ENCODE results near the gene LARGE2. TPM values are rescaled to one million over a fixed set of nuclear protein-coding genes. Genes with fewer than 3 reads are reported as not detected.

The LARGE2 gene
- total RNA-seq, 1 donor from 2014 or later = not detected

DNA sequence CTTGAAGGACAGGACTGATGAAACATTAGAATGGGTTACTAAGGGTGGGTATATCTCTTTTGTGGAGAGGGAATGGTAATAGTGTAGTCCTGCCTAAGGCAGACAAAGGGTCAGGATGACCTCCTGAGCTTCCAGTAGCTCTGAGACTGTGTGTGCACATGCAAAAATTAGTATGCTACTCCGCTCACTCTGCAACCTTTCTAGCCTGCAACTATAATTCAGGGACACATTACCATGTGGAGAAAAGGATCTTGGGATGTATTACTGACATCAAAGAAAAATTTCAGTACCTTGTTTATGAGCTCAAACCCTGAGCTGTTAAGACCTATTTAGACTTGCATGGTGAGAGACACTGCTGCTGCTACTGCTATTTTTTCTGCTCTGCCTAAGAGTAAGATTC is 25.4 kb downstream of the LARGE2 start:
- Histone ChIP-seq H3K9me3 (ENCODE audit: control insufficient read depth in 3 of 3, low read length in 3 of 3) (no peaks in the 10 kb centered on the region), H3K36me3 (ENCODE audit: control insufficient read depth in 3 of 3, insufficient read depth in 3 of 3, low read length in 3 of 3) (peaks cover 26 to 63% (median 33%) of the 10 kb centered on the region in 3 donors), H3K9ac (ENCODE audit: low read depth in 1 of 3, low read length in 3 of 3) (no peak overlapping the region), H3K4me1 (ENCODE audit: control insufficient read depth in 3 of 3, insufficient read depth in 3 of 3, low read length in 3 of 3) (peaks cover 3 to 8% (median 7%) of the 10 kb centered on the region in 3 donors), H3K27me3 (ENCODE audit: control insufficient read depth in 3 of 3, insufficient read depth in 3 of 3, low read length in 3 of 3) (no peaks in the 10 kb centered on the region), H3K27ac (ENCODE audit: low read depth, low read length) (no peak overlapping the region), H3K4me3 (ENCODE audit: low read length in 3 of 3) (no peak overlapping the region)

DNA sequence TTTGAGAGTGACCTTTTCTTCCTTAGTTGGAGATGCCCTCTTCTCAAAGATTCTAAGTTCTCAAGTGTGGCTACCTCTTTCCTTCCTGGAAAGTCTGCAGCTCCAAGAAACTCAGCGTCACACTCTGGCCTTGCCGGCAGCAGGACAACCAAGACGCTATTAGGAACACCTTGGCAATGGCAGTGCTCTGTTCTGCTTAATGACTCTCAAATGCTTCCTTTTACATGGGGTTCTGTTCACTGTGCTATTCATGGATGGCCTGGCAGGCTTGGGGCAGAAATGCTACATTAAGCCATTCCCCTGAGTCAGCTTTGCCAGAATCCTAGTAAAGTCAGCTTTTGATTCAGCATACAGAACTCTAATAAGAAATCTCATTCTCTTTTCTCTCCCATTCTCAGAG is 25.9 kb downstream of the LARGE2 start:
- Histone ChIP-seq H3K4me3 (ENCODE audit: low read length in 3 of 3) (no peak overlapping the region), H3K4me1 (ENCODE audit: control insufficient read depth in 3 of 3, insufficient read depth in 3 of 3, low read length in 3 of 3) (peaks cover 3 to 8% (median 7%) of the 10 kb centered on the region in 3 donors), H3K36me3 (ENCODE audit: control insufficient read depth in 3 of 3, insufficient read depth in 3 of 3, low read length in 3 of 3) (peaks cover 28 to 64% (median 38%) of the 10 kb centered on the region in 3 donors), H3K9me3 (ENCODE audit: control insufficient read depth in 3 of 3, low read length in 3 of 3) (no peaks in the 10 kb centered on the region), H3K9ac (ENCODE audit: low read depth in 1 of 3, low read length in 3 of 3) (no peak overlapping the region), H3K27me3 (ENCODE audit: control insufficient read depth in 3 of 3, insufficient read depth in 3 of 3, low read length in 3 of 3) (no peaks in the 10 kb centered on the region), H3K27ac (ENCODE audit: low read depth, low read length) (no peak overlapping the region)

DNA sequence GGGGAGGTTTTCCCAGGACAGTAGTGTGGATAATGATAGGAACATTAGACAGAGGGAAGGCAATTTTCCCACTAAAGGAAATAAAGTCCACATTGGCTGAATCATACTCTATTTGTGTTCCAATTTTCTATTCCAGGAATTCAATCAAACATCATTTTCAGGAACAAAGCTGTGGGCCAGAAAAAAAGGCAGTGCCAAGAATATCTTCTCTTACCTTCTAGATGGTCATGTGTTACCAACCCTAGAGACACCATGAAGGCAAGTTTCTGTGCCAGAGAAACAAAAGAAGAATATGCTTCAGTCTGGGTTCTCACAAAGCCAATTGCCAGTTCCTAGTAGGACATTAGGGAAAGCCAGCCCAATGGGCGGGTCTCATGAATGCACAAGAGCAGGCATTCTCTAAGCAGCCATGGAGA is 27.5 kb downstream of the LARGE2 start:
- Histone ChIP-seq H3K4me3 (ENCODE audit: low read length in 3 of 3) (no peak overlapping the region), H3K9me3 (ENCODE audit: control insufficient read depth in 3 of 3, low read length in 3 of 3) (no peaks in the 10 kb centered on the region), H3K4me1 (ENCODE audit: control insufficient read depth in 3 of 3, insufficient read depth in 3 of 3, low read length in 3 of 3) (peaks cover 3 to 8% (median 7%) of the 10 kb centered on the region in 3 donors), H3K27ac (ENCODE audit: low read depth, low read length) (no peak overlapping the region), H3K36me3 (ENCODE audit: control insufficient read depth in 3 of 3, insufficient read depth in 3 of 3, low read length in 3 of 3) (peaks cover 29 to 54% (median 39%) of the 10 kb centered on the region in 3 donors), H3K27me3 (ENCODE audit: control insufficient read depth in 3 of 3, insufficient read depth in 3 of 3, low read length in 3 of 3) (no peaks in the 10 kb centered on the region), H3K9ac (ENCODE audit: low read depth in 1 of 3, low read length in 3 of 3) (no peak overlapping the region)

DNA sequence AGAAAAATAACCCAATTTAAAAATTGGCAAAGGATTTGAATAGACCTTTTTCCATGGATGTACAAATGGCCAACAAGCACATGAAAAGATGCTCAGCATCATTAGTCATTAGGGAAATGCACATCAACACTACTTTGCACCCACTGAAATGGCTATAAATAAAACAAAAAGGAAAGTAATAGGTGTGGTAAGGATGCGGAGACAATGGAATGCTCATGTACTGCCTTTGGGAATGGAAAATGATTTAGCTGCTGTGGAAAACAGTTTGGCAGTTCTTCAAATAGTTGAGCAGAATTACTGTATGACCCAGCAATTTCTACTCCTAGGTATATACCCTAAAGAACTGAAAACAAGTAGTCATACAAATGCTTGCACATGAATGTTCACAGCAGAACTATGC is 37.4 kb downstream of the LARGE2 start:
- Histone ChIP-seq H3K9me3 (ENCODE audit: control insufficient read depth in 3 of 3, low read length in 3 of 3) (no peaks in the 10 kb centered on the region), H3K9ac (ENCODE audit: low read depth in 1 of 3, low read length in 3 of 3) (no peak overlapping the region), H3K36me3 (ENCODE audit: control insufficient read depth in 3 of 3, insufficient read depth in 3 of 3, low read length in 3 of 3) (peaks cover under 1 to 7% (median 6%) of the 10 kb centered on the region in 3 donors), H3K27me3 (ENCODE audit: control insufficient read depth in 3 of 3, insufficient read depth in 3 of 3, low read length in 3 of 3) (no peaks in the 10 kb centered on the region), H3K4me3 (ENCODE audit: low read length in 3 of 3) (no peak overlapping the region), H3K4me1 (ENCODE audit: control insufficient read depth in 3 of 3, insufficient read depth in 3 of 3, low read length in 3 of 3) (no peaks in the 10 kb centered on the region), H3K27ac (ENCODE audit: low read depth, low read length) (no peak overlapping the region)

DNA sequence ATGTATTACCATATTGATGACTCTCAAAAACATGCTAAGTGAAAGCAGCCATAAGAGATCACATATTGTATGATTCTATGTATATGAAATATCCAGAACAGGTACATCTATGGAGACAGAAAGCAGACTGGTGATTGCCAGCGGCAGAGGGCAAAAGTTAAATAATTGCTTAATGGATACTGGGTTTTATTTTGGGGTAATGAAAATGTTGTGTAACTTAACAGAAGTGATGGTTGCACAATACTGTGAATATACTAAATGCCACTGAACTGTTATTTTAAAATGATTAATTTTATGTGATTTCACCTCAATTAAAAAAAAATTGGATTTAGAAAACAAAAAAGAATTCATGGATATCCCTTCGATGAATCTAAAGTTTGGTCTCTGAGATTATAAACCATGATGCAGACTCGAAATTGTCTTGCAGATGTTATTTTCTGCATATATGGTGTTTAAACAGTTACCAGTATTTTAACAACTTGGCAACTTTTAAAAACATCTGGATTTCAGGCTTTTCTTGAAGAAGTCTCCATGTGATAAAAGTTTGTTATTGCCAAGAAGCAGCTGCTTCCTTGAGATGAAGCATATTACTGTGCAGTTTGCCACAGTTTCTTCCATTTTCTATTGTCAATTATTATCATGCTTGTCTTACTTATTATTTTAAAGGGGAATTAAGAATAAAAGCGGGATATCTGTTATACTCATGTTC is 38.1 kb downstream of the LARGE2 start:
- Histone ChIP-seq H3K27me3 (ENCODE audit: control insufficient read depth in 3 of 3, insufficient read depth in 3 of 3, low read length in 3 of 3) (no peaks in the 10 kb centered on the region), H3K9me3 (ENCODE audit: control insufficient read depth in 3 of 3, low read length in 3 of 3) (no peaks in the 10 kb centered on the region), H3K4me1 (ENCODE audit: control insufficient read depth in 3 of 3, insufficient read depth in 3 of 3, low read length in 3 of 3) (no peaks in the 10 kb centered on the region), H3K27ac (ENCODE audit: low read depth, low read length) (no peak overlapping the region), H3K9ac (ENCODE audit: low read depth in 1 of 3, low read length in 3 of 3) (no peak overlapping the region), H3K4me3 (ENCODE audit: low read length in 3 of 3) (no peak overlapping the region), H3K36me3 (ENCODE audit: control insufficient read depth in 3 of 3, insufficient read depth in 3 of 3, low read length in 3 of 3) (peaks cover 7 to 12% (median 12%) of the 10 kb centered on the region in 3 donors)

DNA sequence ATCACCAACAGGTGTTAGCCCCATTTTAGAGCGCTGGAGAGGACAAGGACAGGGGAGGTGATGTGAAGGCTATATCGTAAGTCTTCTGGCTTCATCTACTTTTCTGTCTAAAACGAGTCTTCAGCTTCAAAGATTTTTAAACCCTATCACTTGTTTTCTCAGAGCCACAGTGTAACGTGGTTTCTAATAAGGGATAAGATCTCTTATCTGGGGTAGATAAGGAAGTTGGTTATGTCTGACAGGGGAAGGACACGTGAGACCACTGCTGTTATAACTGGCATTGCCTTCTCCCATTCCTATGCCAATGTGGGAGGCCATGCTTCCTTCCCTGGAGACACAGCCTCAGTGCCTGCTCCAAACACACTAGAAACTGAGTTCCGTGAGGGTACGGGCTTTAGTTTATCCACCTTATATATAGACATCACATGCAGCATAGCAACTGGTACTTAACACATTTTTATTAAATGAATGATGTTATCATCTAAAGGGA is 39.3 kb downstream of the LARGE2 start:
- H3K27ac ChIP-seq (ENCODE audit: low read depth, low read length) = no peak overlapping the region
- no peaks in the 10 kb centered on the region for H3K9me3 ChIP-seq (ENCODE audit: control insufficient read depth in 3 of 3, low read length in 3 of 3)
- peaks cover 9 to 17% (median 14%) of the 10 kb centered on the region in 3 donors for H3K36me3 ChIP-seq (ENCODE audit: control insufficient read depth in 3 of 3, insufficient read depth in 3 of 3, low read length in 3 of 3)
- H3K27me3 ChIP-seq (ENCODE audit: control insufficient read depth in 3 of 3, insufficient read depth in 3 of 3, low read length in 3 of 3) = no peaks in the 10 kb centered on the region
- H3K9ac ChIP-seq (ENCODE audit: low read depth in 1 of 3, low read length in 3 of 3) = no peak overlapping the region
- no peaks in the 10 kb centered on the region for H3K4me1 ChIP-seq (ENCODE audit: control insufficient read depth in 3 of 3, insufficient read depth in 3 of 3, low read length in 3 of 3)
- no peak overlapping the region for H3K4me3 ChIP-seq (ENCODE audit: low read length in 3 of 3)

DNA sequence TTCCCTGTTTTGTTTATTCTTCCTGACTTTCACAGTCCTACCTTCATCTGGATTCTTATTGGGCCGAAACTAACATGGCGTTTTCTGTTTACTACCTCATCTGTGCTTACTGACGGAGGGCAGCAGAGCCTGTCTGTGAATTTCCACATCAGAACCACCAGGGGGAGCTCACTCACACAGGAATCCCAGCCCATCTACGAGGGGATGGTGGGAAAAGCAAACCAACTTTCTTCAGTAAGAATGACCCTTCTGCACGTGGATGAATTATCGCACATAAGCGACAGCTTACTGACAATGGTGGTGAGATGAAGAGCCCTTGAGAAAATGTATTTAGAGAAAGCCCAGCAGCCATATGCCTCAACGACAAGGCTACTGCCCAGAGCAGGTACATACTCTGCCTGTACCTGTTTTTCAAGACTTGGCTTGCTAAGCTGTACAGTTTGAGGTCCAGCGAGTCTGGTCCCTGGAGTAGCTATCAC is 42.5 kb downstream of the LARGE2 start:
- H3K27me3 ChIP-seq (ENCODE audit: control insufficient read depth in 3 of 3, insufficient read depth in 3 of 3, low read length in 3 of 3) = no peaks in the 10 kb centered on the region
- H3K9me3 ChIP-seq (ENCODE audit: control insufficient read depth in 3 of 3, low read length in 3 of 3) = no peaks in the 10 kb centered on the region
- peaks cover 27 to 41% (median 31%) of the 10 kb centered on the region in 3 donors for H3K36me3 ChIP-seq (ENCODE audit: control insufficient read depth in 3 of 3, insufficient read depth in 3 of 3, low read length in 3 of 3)
- no peak overlapping the region for H3K27ac ChIP-seq (ENCODE audit: low read depth, low read length)
- H3K4me1 ChIP-seq (ENCODE audit: control insufficient read depth in 3 of 3, insufficient read depth in 3 of 3, low read length in 3 of 3) = no peaks in the 10 kb centered on the region
- no peak overlapping the region for H3K9ac ChIP-seq (ENCODE audit: low read depth in 1 of 3, low read length in 3 of 3)
- H3K4me3 ChIP-seq (ENCODE audit: low read length in 3 of 3) = no peak overlapping the region

DNA sequence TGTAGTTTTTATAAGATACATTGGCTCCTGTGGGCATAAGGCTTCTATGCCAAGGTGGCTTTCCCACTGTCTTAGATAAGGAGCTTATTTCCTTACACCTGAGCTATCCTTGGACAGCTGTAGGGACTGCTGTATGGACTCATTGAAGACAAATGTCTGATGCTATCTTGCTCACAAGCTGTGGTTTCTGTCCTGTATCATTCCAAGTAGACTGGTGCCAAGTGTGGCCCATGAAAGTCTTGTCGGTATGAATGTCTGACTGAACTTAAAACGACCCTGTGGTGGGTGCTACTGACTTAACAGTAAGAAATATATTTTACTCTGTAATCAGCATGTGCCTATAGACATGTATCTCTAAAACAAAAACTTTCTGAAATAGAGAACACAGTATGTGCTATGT is 45.0 kb downstream of the LARGE2 start:
- Histone ChIP-seq H3K9ac (ENCODE audit: low read depth in 1 of 3, low read length in 3 of 3) (no peak overlapping the region), H3K36me3 (ENCODE audit: control insufficient read depth in 3 of 3, insufficient read depth in 3 of 3, low read length in 3 of 3) (peaks cover 34 to 44% (median 40%) of the 10 kb centered on the region in 3 donors)

DNA sequence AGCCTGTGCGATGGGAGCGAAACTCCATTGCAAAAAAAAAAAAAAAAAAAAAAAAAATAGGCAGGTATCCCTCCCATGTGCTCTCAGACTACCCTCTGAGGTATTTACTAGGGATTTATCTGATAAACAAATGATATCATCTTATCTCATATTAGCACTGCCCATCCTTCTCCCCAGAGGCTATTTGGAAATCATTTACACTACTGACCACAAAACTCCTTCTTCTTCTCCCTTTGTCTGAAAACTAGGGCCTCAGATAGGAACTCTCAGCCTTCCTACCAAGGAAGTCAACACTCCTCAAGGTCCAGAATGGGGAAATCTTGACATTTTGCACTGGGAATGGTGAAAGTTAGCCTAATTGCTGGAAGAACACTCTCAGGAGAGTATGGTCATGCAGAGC is 46.4 kb downstream of the LARGE2 start:
- Histone ChIP-seq H3K36me3 (ENCODE audit: control insufficient read depth in 3 of 3, insufficient read depth in 3 of 3, low read length in 3 of 3) (peaks cover 34 to 44% (median 40%) of the 10 kb centered on the region in 3 donors), H3K4me1 (ENCODE audit: control insufficient read depth in 3 of 3, insufficient read depth in 3 of 3, low read length in 3 of 3) (no peaks in the 10 kb centered on the region), H3K9me3 (ENCODE audit: control insufficient read depth in 3 of 3, low read length in 3 of 3) (no peaks in the 10 kb centered on the region), H3K27ac (ENCODE audit: low read depth, low read length) (no peak overlapping the region), H3K4me3 (ENCODE audit: low read length in 3 of 3) (no peak overlapping the region), H3K9ac (ENCODE audit: low read depth in 1 of 3, low read length in 3 of 3) (no peak overlapping the region), H3K27me3 (ENCODE audit: control insufficient read depth in 3 of 3, insufficient read depth in 3 of 3, low read length in 3 of 3) (no peaks in the 10 kb centered on the region)

More for the DNA sequence above, 45.0 kb downstream of the LARGE2 start:
- Histone ChIP-seq H3K4me1 (ENCODE audit: control insufficient read depth in 3 of 3, insufficient read depth in 3 of 3, low read length in 3 of 3) (no peaks in the 10 kb centered on the region), H3K9me3 (ENCODE audit: control insufficient read depth in 3 of 3, low read length in 3 of 3) (no peaks in the 10 kb centered on the region), H3K4me3 (ENCODE audit: low read length in 3 of 3) (no peak overlapping the region), H3K27ac (ENCODE audit: low read depth, low read length) (no peak overlapping the region), H3K27me3 (ENCODE audit: control insufficient read depth in 3 of 3, insufficient read depth in 3 of 3, low read length in 3 of 3) (no peaks in the 10 kb centered on the region)

DNA sequence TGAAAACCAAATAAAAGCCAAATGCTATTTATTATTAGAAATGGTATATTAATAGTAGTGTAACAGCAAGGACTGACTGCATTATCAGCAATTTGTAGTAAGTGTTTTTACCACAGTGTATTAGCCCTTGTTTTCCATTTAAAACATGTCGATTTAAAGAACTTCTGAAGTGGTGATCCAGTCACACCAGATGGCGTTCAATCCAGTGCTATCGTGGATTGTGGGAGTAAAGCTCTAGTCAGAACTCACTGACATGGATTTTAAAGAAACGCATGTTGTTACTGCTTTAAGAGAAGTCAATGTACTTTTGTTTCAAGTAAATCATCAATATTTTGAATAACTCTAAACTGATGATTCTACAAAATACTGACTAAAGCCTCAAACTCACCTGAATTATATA is 51.1 kb downstream of the LARGE2 start:
- Histone ChIP-seq H3K36me3 (ENCODE audit: control insufficient read depth in 3 of 3, insufficient read depth in 3 of 3, low read length in 3 of 3) (peaks cover 12 to 25% (median 24%) of the 10 kb centered on the region in 3 donors), H3K4me3 (ENCODE audit: low read length in 3 of 3) (no peak overlapping the region), H3K9me3 (ENCODE audit: control insufficient read depth in 3 of 3, low read length in 3 of 3) (no peaks in the 10 kb centered on the region), H3K27ac (ENCODE audit: low read depth, low read length) (no peak overlapping the region), H3K27me3 (ENCODE audit: control insufficient read depth in 3 of 3, insufficient read depth in 3 of 3, low read length in 3 of 3) (no peaks in the 10 kb centered on the region), H3K4me1 (ENCODE audit: control insufficient read depth in 3 of 3, insufficient read depth in 3 of 3, low read length in 3 of 3) (no peaks in the 10 kb centered on the region), H3K9ac (ENCODE audit: low read depth in 1 of 3, low read length in 3 of 3) (no peak overlapping the region)

Data from skeletal muscle tissue (tissue), 4 donors.